NCI-H2227 (cell line): Measurements from ENCODE around the gene PLK4.
"Not testable (repeated sequence)": the region's sequence is repeated elsewhere in the genome, so short reads cannot be mapped to it uniquely, and the experiment has no call there.

Experiments
- DNase-seq: peaks from one replicate; lab custom pipeline; 2025; ENCODE audit not compliant: unreplicated experiment; lab: John Stamatoyannopoulos, UW

The PLK4 gene

DNA sequence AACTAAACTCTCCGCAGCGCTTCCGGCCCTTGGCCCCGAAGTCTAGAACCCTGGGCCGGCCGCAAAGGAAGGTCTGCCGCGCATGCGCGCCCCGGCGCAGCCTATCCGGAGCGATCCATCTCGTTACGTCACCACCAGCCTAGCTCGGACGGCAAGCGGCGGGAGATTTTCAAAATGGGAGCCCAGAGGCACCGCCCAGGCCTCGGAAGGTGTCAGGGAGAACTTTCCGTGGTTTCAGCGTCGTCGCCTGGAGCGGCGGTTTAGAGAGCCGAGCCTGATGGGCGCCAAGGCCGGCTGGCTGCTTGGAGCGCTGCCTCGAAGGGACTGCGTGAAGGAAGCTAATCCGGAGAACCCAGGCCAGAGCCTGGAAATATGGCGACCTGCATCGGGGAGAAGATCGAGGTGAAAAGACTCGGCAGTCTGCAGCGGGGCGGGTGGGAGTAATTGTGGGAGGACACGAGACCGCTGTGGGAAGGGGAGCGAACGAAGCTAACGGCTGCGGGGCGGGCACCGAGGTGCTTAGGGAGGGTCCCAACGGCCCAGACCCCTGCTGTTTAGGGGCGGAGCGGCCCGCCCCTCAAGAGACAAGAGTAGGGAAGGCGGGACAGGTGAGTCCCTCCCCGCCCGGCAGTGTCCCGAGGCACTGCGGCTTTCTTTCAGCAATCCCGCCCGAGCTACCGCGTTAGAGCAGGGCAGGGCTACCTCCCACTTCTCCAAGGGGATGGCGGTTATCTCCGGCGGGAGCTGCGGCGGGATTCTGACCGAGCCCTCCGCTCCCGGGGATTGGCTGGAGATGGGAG, at the start of gene PLK4:
TSS of gene PLK4 (plus strand) at position 131 of the 800 bp plus-strand sequence. CDS start at position 373, 242 bp downstream.
- DNase-seq, result peak; percentile 96

DNA sequence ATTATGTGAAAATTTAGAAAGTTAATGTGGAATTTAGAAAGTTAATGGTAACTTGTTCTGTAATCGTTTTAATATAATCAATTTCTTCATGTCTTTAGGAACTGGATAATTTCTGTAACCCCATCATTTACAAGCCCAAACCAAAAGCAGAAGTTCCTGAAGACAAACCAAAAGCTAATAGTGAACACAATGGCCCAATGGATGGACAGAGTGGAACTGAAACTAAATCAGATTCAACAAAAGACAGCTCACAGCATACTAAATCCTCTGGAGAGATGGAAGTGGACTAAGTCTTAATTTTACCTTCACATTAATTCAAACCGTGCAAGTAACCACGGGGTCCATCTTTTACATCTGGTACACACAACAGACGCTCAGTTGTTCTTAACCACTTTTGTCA, 48.1 kb upstream of the PLK4 start:
- no peak for DNase-seq

DNA sequence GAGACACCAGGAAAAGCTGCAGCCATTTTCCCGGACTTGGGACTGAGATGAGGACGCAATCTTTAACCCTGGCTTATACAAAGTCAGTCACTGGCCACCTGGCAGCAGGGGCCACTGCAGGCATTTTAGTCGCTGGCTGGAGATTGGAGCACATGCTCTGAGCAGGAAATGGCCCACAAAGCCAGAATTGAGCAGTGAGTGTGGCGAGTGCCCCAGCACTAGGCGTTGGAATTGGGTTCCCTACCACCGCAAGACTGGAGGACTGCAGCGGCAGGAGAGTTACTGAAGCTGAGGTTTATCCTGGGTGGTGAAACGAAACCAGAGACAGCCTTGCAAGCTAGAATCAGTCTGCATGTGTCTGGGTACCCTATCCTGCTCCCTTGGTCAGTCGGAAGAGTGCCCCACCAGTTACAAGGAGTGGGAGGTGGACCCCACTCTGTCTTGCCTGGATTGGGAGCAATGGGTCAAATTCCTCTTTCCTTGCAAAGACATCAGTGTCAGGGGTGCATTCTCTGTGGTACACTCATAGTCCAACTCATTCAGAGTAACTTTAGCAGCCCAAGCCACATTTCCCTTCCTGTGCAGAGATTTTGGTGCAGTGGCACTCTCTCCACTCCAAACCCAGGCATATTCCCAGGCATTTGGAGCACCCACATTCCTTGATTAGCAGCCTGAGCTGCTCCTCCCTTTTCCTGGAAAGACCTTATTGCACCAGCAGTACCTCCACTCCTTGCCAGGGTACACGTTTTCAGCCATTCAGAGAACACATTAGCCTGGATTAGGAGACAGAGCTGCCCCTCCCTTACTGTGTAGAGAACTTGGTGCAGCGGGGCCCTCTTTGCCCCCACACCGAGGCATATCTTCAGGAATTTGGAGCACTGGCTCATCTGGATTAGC, 36.7 kb upstream of the PLK4 start:
- DNase-seq, result no peak

DNA sequence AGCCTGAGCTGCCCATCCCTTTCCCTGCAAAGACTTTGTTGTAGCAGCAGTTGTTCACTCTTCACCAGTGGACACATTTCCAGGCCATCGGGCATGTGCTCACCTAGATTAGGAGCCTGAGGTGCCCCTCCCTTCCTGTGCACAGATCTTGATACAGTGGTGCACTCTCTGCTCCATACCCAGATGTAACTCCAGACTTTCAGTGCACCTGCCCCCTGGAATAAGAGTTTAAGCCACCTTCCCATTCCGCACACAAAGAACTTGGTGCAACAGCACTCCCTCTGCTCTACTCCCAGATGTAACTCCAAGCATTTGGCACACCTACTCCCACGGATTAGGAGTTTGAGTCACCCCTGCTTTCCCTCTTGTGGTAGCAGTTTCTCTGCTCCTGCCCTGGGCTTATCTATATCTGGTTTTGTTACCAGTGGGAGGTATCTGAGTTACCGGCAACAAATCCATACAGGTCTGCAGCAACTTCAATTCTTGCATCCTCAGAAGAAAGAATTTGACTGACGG, 36.0 kb upstream of the PLK4 start:
- DNase-seq, result no peak

DNA sequence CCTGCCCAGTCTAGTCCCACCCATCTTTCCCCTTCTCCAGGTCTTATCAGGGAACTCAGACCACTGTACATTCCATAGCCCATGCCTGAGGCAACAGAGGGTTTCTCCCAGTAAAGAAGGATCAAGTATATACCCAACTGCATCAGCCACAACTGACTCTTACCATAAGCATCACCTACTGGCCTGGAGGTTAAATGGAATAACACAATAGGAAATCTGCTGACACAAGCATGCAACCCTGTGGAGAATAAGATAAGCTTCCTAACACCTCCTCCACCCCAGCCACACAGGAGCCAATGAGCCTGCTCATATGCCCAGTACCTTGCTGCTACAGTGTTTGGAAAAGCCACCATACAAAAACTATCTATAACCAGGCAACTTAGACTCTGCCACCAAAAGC, 34.6 kb upstream of the PLK4 start:
- no peak for DNase-seq

- no peak for DNase-seq
These were observed 33.9 kb upstream of the PLK4 start for GRCh38 chr4:127846765-127847164.

DNA sequence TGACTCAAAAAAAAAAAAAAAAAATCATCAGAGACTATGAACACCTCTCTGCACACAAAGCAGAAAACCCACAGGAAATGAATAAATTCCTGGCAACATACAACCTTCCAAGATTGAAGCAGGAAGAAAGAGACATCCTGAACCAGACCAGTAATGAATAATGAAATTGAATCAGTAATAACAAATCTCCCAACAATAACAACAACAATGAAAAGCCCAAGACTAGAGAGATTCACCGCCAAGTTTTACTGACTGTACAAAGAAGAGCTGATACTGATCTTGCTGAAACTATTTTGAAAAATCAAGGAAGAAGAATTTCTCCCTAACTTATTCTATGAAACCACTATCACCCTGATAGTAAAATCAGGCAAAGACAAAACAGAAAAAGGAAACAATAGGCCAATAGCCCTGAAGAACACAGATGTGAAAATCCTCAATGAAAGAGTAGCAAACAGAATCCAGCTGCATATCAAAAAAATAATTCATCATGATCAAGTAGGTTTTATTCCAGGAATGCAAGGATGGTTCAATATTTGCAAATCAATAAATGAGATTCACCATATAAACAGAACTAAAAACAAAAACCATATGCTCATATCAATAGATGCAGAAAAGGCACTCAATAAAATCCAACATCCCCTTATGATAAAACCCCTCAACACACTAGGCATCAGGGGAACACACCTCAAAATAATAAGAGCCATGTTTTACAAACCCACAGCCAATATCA, 31.0 kb upstream of the PLK4 start:
- DNase-seq, result peak; percentile 0

- no peak for DNase-seq
These were observed 28.0 kb upstream of the PLK4 start for GRCh38 chr4:127852661-127853060.

DNA sequence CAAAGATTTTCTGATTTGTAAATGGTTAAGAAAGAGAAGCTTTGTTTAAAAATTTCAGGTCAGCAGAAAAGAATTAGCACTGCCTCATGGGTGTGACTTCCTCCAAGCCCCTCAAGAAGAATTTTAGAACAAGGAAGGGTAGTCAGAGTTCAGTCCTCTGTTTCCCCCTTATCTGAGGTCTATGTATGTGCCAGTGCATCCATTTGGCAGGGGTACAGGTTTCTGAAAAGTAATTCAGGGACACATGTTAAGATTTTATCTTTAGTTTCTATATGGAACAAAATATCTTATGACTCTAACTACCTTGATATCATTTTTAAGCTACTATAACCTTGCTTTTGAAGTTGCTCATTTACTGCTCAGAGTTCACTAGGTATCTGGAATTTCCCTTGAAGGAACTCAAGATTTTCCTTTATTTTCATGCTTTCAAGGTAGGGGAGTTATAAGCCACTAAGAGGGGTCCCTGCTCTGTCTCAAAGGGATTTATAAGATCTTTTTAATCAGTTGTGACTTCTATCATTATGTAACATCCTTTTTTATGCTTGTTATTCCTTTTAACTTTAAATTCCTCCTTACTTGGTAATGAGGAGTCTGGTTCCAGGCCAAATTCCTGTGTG, 24.4 kb upstream of the PLK4 start:
- DNase-seq, result no peak

DNA sequence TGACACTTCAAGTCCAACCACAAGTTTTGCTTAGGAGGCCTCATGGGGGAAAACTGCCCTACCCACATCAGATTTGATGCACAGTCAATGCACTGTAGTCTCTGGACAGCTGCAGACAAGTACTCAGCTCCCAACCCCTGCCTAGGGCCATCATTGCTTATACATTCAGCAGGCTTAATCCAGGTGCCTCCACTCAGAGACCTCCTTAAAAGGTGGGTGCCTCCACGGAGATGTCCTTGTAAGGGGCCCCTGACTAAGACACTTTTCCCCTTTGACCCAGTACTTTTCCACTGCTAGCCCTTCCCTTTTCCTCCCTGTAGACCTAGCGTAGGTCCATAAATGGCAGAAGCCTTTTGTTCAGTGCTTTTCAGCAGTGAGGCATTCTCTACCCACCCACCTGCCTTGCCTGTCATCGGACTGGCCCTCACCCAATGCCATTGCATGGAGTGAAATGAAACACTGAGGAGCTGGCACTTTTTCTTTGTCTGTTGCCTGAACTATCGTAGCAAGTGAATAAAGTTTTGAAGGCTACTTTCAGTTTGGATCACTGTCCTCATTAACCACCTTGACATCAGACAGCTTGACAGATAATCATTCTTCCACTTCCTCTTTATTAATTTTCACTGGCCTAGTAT, 23.8 kb upstream of the PLK4 start:
- DNase-seq, result no peak

- DNase-seq, result no peak
These were observed 23.1 kb upstream of the PLK4 start for GRCh38 chr4:127857641-127858040.

- no peak for DNase-seq
These were observed 12.5 kb upstream of the PLK4 start for GRCh38 chr4:127868196-127868595.

DNA sequence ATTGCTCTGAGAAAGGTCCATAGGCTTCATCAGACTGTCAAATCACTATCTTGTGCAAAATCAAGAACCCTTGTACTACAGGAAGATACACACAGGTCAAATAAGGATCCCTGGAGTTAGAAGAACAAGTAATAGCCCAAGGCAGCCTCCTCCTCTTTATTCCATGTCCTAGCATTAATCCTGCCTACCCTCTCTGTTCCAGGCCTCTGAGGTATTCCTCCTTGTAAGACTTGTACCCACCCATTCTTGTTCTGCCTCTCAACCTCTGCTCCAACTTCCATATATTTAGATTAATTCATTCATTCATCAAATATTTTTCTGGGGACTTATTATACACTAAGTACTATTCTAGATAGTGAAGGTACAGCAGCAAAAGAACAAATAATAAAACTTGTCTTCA, 10.4 kb upstream of the PLK4 start:
- DNase-seq, result no peak

DNA sequence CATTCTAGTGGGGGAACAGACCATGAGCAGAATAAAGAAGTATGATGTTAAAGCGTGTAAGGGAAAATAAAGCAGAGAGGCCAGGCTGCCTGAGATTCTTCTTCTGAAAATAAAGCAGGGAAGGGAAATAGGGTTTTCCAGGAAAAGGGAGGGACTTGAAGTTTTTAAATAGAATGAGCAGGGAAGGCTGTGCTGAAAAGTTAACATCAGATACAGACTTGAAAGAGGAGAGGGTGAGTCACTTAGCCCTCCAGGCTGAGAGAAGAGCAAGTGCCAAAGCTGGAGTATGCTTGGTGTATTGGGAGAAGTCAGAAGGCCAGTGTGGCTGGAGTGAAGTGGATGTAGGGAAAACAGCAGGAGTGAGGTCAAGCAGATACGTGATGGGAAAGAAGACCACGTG, 10.0 kb upstream of the PLK4 start:
- DNase-seq, result no peak

GRCh38 chr4:127875791-127876190, 4.9 kb upstream of the PLK4 start:
- no peak for DNase-seq

- no peak for DNase-seq
These were observed 821 bp downstream of the PLK4 start for GRCh38 chr4:127881563-127881864.

DNA sequence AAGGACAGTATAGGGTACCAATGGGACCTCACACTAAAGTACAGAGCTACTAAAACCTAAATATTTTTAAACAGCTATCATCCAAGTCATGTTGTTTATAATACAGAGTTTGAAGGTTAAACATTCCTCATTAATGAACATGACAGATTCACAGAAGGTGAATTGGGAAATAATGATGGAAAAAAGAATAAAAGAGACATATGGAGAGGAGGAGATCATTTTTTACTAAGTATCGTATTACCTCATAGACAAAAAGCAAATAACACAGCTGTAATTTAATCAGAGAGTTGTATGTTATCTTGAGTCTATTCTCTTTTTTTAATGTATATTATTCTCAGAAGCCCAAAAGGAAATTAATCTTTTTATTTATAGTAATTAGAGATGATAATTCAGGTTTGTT, 7.9 kb downstream of the PLK4 start:
- no peak for DNase-seq

GRCh38 chr4:127889903-127890302, 9.2 kb downstream of the PLK4 start:
- no peak for DNase-seq

- DNase-seq, result no peak
These were observed 15.4 kb downstream of the PLK4 start for GRCh38 chr4:127896069-127896468.

- DNase-seq, result no peak
These were observed 15.8 kb downstream of the PLK4 start for GRCh38 chr4:127896528-127896927.

DNA sequence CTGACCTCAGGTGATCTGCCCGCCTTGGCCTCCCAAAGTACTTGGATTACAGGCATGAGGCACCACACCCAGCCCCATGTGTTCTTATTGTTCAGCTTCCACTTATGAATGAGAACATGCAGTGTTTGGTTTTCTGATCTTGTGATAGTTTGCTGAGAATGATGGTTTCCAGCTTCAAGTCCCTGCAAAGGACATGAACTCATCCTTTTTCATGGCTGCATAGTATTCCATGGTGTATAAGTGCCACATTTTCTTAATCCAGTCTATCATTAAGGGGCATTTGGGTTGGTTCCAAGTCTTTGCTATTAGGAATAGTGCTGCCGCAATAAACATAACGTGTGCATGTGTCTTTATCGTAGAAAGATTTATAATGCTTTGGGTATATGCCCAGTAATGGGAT, 19.0 kb downstream of the PLK4 start:
- DNase-seq, result not testable (repeated sequence)
